H1 (cell line): ENCODE measurements around the gene WDR48. TPM values are rescaled to one million over a fixed set of nuclear protein-coding genes. Genes with fewer than 3 reads are reported as not detected.

ENCODE experiments used
- ASH2L ChIP-seq: fragments of 200-600, 300-600 bp; sonication (generic); IDR thresholded peaks from one replicate; pipeline ENCODE4 v1.7.1; 2017; ENCODE audit warnings: low read length
- CHD1 ChIP-seq: IDR thresholded peaks from 2 replicates; pipeline ENCODE4 v1.6.1; 2012; ENCODE audit warnings: low read depth, low read length, improper control_type of control experiment
- EP300 ChIP-seq, 2 experiments: IDR thresholded peaks; 1 replicate in 1 of 2; 2 replicates in 1 of 2; pipeline ENCODE4 v1.6.1; 2011 to 2012; ENCODE audit warnings: low read depth in 2 of 2, low read length in 2 of 2, mild to moderate bottlenecking in 2 of 2, borderline replicate concordance in 1 of 2, inconsistent platforms in 1 of 2, moderate library complexity in 1 of 2
- NANOG ChIP-seq: IDR thresholded peaks from 2 replicates; pipeline ENCODE4 v1.6.1; 2011; ENCODE audit warnings: low read length, low read depth, mild to moderate bottlenecking, inconsistent platforms; ENCODE audit not compliant: insufficient read depth, poor library complexity, severe bottlenecking
- POLR2A ChIP-seq, 2 experiments: IDR thresholded peaks; 1 replicate in 1 of 2; 2 replicates in 1 of 2; pipeline ENCODE4 v1.6.1; 2011; ENCODE audit warnings: low read depth in 2 of 2, low read length in 2 of 2, mild to moderate bottlenecking in 2 of 2; ENCODE audit errors: control extremely low read depth in 1 of 2
- ZNF274 ChIP-seq: IDR thresholded peaks from 2 replicates; pipeline ENCODE4 v1.7.0; 2012; ENCODE audit warnings: low read length, borderline replicate concordance; ENCODE audit errors: extremely low read depth
- polyA plus RNA-seq, 7 experiments: library from polyadenylated mRNA; depleted of rRNA in 3 of 7; stranded (reverse) in 5 of 7; unstranded in 2 of 7; fragments of >200 nt in 5 of 7; fragments of 200-250 nt in 2 of 7; gene quantifications; 1 replicate in 5 of 7; 2 replicates in 1 of 7; 4 replicates in 1 of 7; pipeline versions ENCODE4 v1.2.1 to v1.2.3, GENCODE V29; 2011 to 2013; ENCODE audit warnings: missing spikeins in 2 of 7, mixed read lengths in 2 of 7
- total RNA-seq: library from RNA; stranded (reverse); fragmentation: NEBNext Ultra II Directional; extraction: Animal tissue kit (Norgen Biotek cat#: 25700); gene quantifications from 2 replicates; pipeline ENCODE4 v1.2.1, GENCODE V29; 2021

Gene WDR48
- total and polyA plus RNA-seq, 2 of the 8 experiments (the other 6 are each of a cell fraction or from before 2014, with no cell fraction given) = 21.2 to 54.1 TPM

GRCh38 chr3:39135170-39135805 lies 83.5 kb downstream of the WDR48 start (continued):
- TF ChIP-seq NANOG (no peak), ZNF274 (no peak), EP300 (IDR thresholded peaks at IDR 0.05; ENCODE audit: borderline replicate concordance in 1 of 2, low read depth in 2 of 2, low read length in 2 of 2) (no peak), POLR2A (IDR thresholded peaks at IDR 0.05; ENCODE audit: control extremely low read depth in 1 of 2, low read depth in 2 of 2, low read length in 2 of 2) (no peak), CHD1 (no peak), ASH2L (no peak)
